Hepatocyte (in vitro differentiated cells): ENCODE measurements around the gene AMPH.

Source experiments
- CTCF ChIP-seq: fragments of 200-600 bp; sonication (generic); IDR thresholded peaks from 2 replicates; pipeline ENCODE4 v1.5.1; 2016; ENCODE audit warnings: antibody characterized with exemption, mild to moderate bottlenecking; ENCODE audit not compliant: poor library complexity
- EZH2 ChIP-seq: fragments of 200-600 bp; sonication (generic); IDR thresholded peaks from 2 replicates; pipeline ENCODE4 v1.6.1; 2016; ENCODE audit warnings: antibody characterized with exemption, mild to moderate bottlenecking, borderline replicate concordance

DNA sequence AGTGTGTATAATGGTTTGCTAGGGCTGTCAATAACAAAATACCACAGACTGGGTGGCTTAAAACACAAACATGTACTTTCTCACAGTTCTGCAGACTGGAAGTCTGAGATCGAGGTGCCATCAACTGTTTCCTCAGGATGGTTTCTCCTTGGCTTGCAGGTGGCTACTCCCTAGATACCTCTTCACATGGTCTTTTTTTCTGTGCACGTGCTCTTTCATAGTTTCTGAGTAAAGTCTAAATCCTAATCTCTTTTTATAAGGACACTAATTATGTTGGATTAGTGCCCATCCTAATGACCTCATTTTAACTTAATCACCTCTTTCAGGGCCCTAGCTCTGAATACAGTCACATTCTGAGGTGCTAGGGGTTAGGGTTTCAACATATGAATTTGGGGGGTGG lies 65.9 kb downstream of the AMPH start:
- TF ChIP-seq EZH2 (no peak), CTCF (no peak)
